Psoas muscle (tissue), 8 donors: ENCODE results near the gene NXT1. TPM values are rescaled to one million over a fixed set of nuclear protein-coding genes. Genes with fewer than 3 reads are reported as not detected.

Experiments used
- ATAC-seq, 4 donors: fragments of 200-7000 bp; cut with Tn5 transposase; one replicate each; pipeline ENCODE4 v1.9.1; 2020; ENCODE audit warnings: moderate library complexity in 3 of 4, mild to moderate bottlenecking in 2 of 4
- DNase-seq, 2 donors: peaks; one replicate each; pipeline ENCODE4 v3.0.0-alpha.2; 2020
- H3K27ac ChIP-seq: fragments of 200-600 bp; one replicate; pipeline ENCODE4 v1.8.0; 2022
- H3K27me3 ChIP-seq, 3 donors: fragments of 200-600 bp in 1 of 3; one replicate each; pipeline versions ENCODE4 v1.6.1 to v1.8.0; 2013 to 2022; ENCODE audit warnings: low read length in 2 of 3, mild to moderate bottlenecking in 2 of 3, moderate library complexity in 1 of 3; ENCODE audit not compliant: insufficient read depth in 3 of 3
- H3K36me3 ChIP-seq, 2 donors: fragments of 200-600 bp in 1 of 2; one replicate each; pipeline versions ENCODE4 v1.6.1 to v1.8.0; 2013 to 2022; ENCODE audit warnings: low read depth in 1 of 2, mild to moderate bottlenecking in 1 of 2, moderate library complexity in 1 of 2; ENCODE audit not compliant: insufficient read depth in 1 of 2
- H3K4me1 ChIP-seq: fragments of 200-600 bp; one replicate; pipeline ENCODE4 v1.8.0; 2022
- H3K4me3 ChIP-seq: fragments of 200-600 bp; one replicate; pipeline ENCODE4 v1.8.0; 2022; ENCODE audit warnings: mild to moderate bottlenecking
- H3K9me3 ChIP-seq: fragments of 200-600 bp; one replicate; pipeline ENCODE4 v1.8.0; 2022
- CTCF ChIP-seq: fragments of 200-600 bp; IDR thresholded peaks from one replicate; pipeline ENCODE4 v1.8.0; 2022; ENCODE audit warnings: antibody characterized with exemption
- WGBS, 3 donors: extraction: QIAGEN DNeasy Blood & Tissue Kit; methylation state at CpG; one replicate each; pipeline versions ENCODE4 v1.1.6 to v1.1.7; 2013; 5-methylcytosine and 5-hydroxymethylcytosine counted together
- intact Hi-C, 2 donors: fragments of 100-400 bp; cut with DNase I; formaldehyde crosslinking; loops; one replicate each; pipeline versions ENCODE4 v1.11.0 to v1.14.2; 2022
- polyA plus RNA-seq, 3 donors: library from polyadenylated mRNA; stranded (reverse); fragments of 200-250 nt; gene quantifications; one replicate each; pipeline ENCODE4 v1.2.3, GENCODE V29; 2013
- total RNA-seq, 4 donors: library from RNA; stranded (reverse); fragmentation: NEBNext Ultra II Directional in 2 of 4; extraction: Animal tissue kit (Norgen Biotek cat#: 25700) in 2 of 4; gene quantifications; one replicate each; pipeline versions ENCODE4 v1.2.1 to v1.2.4, GENCODE V29; 2021 to 2023
- donor health status: healthy with polysubstance abuse.
- donor health status: DM: no; HTN: no; CAD: no; lungs with moderate emphysema.
- donor health status: Bipolar disorder and iron deficiency.
- donor health status: healthy.
- donor health status: DM: yes; HTN: yes; CAD: no.
- donor health status: DM: no; HTN: no; CAD: no.
- donor health status: DM: no; HTN: no; CAD: no.
- donor health status: DM: yes; HTN: yes; CAD: no.

NXT1 gene
- total and polyA plus RNA-seq, 7 donors = 6.7 to 29.9 (median 11.4) TPM

- Histone ChIP-seq H3K9me3 (no peaks in the 10 kb centered on the region), H3K27me3 (no peaks in the 10 kb centered on the region), H3K27ac (peak overlapping the region; percentile 99), H3K4me1 (peaks cover 13% of the 10 kb centered on the region), H3K4me3 (peak overlapping the region; percentile 91), H3K36me3 (peaks cover 9 to 18% of the 10 kb centered on the region in 2 donors)
- ATAC-seq = peak; percentile 12 to 41 (median 32)
- WGBS, 3 donors = 1 to 3% (median 2%) methylated on average over 55 to 64 of the region's 64 CpGs
- TF ChIP-seq CTCF = no peak
- DNase-seq = peak; percentile 44 to 75
- intact Hi-C loops = loop anchor here (5.0 to 10.0 kb wide), 5 partner anchors 64 to 304 kb away; partner anchors contain the start of genes NAPB (in 1 of the 2) and THBD (in 1 of the 2)
Measured at GRCh38 chr20:23350904-23351838, 580 bp downstream of the NXT1 start.

- Histone ChIP-seq H3K9me3 (no peaks in the 10 kb centered on the region), H3K4me3 (no peak overlapping the region), H3K36me3 (peaks cover 9 to 18% of the 10 kb centered on the region in 2 donors), H3K27me3 (no peaks in the 10 kb centered on the region), H3K4me1 (peaks cover 31% of the 10 kb centered on the region), H3K27ac (no peak overlapping the region)
- ATAC-seq (no peak), DNase-seq (no peak)
- intact Hi-C loops = loop anchor here (10.0 kb wide), 2 partner anchors 59 to 201 kb away; no protein-coding TSS in a partner anchor
- no peak for TF ChIP-seq CTCF
- 62 to 66% (median 64%) methylated on average over 27 of the region's 27 CpGs for WGBS, 3 donors
Measured at GRCh38 chr20:23356203-23356602, 5.6 kb downstream of the NXT1 start.

DNA sequence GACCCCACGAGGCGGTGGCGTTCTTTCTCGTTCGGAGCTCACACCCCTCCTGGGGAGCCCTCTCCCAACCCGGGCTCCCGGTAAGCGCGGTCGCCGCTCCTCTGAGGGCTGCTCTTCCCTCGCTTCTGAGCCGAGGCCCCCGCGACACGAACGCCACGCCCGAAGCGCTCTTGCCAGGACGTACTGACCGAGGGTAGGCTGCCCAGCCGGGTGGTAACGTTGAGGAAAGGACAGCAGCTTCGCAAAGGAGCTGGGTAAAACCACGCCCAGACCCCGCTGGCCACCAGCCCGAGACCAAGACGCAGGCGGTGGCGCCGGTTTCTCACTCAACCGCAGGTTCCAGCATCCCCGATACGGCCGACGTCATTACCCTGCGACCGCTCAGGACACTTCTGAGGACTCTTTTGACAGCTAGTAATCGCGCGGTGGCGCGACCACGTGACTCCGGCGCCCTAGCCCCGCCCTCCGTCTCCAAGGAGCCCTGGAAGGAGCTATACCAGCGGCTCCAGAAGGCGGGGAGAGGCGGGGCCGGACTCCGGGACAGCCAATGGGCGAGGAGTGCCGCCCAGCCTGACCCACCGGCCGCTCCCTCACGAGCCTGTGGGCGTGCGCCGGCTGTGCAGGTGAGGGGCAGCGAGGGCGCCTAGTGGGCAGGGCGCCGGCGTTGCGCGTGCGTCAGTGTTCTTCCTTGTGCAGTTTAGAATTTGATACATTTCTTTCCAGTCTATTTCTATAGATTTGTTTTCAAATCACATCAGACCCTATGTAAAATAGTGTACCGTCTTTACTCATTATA lies 7.4 kb downstream of the NXT1 start:
- ATAC-seq = peak; percentile 80 to 85 (median 82)
- no peaks in the 10 kb centered on the region for H3K27me3 ChIP-seq
- H3K36me3 ChIP-seq = peaks cover 9 to 18% of the 10 kb centered on the region in 2 donors
- peaks cover 26% of the 10 kb centered on the region for H3K4me1 ChIP-seq
- WGBS, 3 donors = 0 to 1% (median 0%) methylated on average over 58 to 71 of the region's 71 CpGs
- intact Hi-C loops = loop anchor here (1.0 to 10.0 kb wide), 3 partner anchors 57 to 284 kb away; no protein-coding TSS in a partner anchor
- no peaks in the 10 kb centered on the region for H3K9me3 ChIP-seq
- DNase-seq = peak; percentile 100
- H3K4me3 ChIP-seq = peak overlapping the region; percentile 88
- H3K27ac ChIP-seq = peak overlapping the region; percentile 98
- no peak for TF ChIP-seq CTCF

DNA sequence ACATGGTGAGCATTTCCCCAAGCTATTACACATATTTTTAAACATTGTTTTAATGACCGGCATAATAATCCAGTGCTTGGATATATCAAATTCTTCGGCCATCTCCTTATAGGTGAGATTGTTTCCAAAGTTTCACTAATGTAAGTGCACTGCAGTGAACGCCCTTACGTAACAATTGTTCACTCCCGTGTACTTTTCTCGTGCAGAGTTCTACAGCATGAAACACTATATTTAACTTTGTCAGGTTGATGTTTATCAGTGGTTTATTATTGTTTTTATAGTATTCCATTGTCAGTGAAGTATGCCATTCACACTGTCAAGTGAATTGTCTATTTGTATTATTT lies 7.9 kb downstream of the NXT1 start:
- H3K36me3 ChIP-seq = peaks cover 9 to 18% of the 10 kb centered on the region in 2 donors
- ATAC-seq (no peak), DNase-seq (no peak)
- intact Hi-C loops = loop anchor here (1.0 to 10.0 kb wide), 3 partner anchors 56 to 284 kb away; no protein-coding TSS in a partner anchor
- H3K27ac ChIP-seq = peak overlapping the region; percentile 98
- TF ChIP-seq CTCF = no peak
- no peaks in the 10 kb centered on the region for H3K9me3 ChIP-seq
- H3K4me1 ChIP-seq = peaks cover 31% of the 10 kb centered on the region
- H3K27me3 ChIP-seq = no peaks in the 10 kb centered on the region
- WGBS, 3 donors = 17 to 32% (median 19%) methylated on average over 6 of the region's 6 CpGs
- peak overlapping the region; percentile 88 for H3K4me3 ChIP-seq
